Glutamatergic neuron (in vitro differentiated cells): ENCODE data around the gene PEX5L. TPM values are rescaled to one million over a fixed set of nuclear protein-coding genes. Genes with fewer than 3 reads are reported as not detected.

Experiments used
- DNase-seq: peaks from one replicate; pipeline ENCODE4 v3.0.0; 2022
- H3K27ac Mint-ChIP-seq: one replicate; pipeline ENCODE4 v1.8.0; 2020; ENCODE audit warnings: mild to moderate bottlenecking, mixed read lengths, inconsistent platforms; ENCODE audit not compliant: unreplicated experiment
- H3K27me3 Mint-ChIP-seq: one replicate; pipeline ENCODE4 v1.8.0; 2020; ENCODE audit warnings: mild to moderate bottlenecking, moderate library complexity, mixed read lengths, inconsistent platforms; ENCODE audit not compliant: unreplicated experiment
- H3K36me3 Mint-ChIP-seq: one replicate; pipeline ENCODE4 v1.8.0; 2020; ENCODE audit warnings: mild to moderate bottlenecking, mixed read lengths, inconsistent platforms; ENCODE audit not compliant: unreplicated experiment
- H3K4me1 Mint-ChIP-seq: one replicate; pipeline ENCODE4 v1.8.0; 2020; ENCODE audit warnings: mild to moderate bottlenecking, low read depth, mixed read lengths, inconsistent platforms; ENCODE audit not compliant: unreplicated experiment
- H3K4me3 Mint-ChIP-seq: one replicate; pipeline ENCODE4 v1.8.0; 2020; ENCODE audit warnings: mild to moderate bottlenecking, mixed read lengths, inconsistent platforms; ENCODE audit not compliant: unreplicated experiment
- H3K9me3 Mint-ChIP-seq: one replicate; pipeline ENCODE4 v1.8.0; 2020; ENCODE audit warnings: mild to moderate bottlenecking, moderate library complexity, mixed read lengths, inconsistent platforms; ENCODE audit not compliant: unreplicated experiment
- CTCF ChIP-seq: fragments of 200-600 bp; sonication (generic); IDR thresholded peaks from one replicate; pipeline ENCODE4 v1.5.0; 2021; ENCODE audit not compliant: partially characterized antibody, unreplicated experiment
- total RNA-seq: library from RNA; stranded (reverse); fragmentation: NEBNext Ultra II Directional; extraction: Animal tissue kit (Norgen Biotek cat#: 25700); gene quantifications from one replicate; pipeline ENCODE4 v1.2.1, GENCODE V29; 2021; ENCODE audit not compliant: unreplicated experiment

The PEX5L gene
- total RNA-seq, 1 donor from 2014 or later: 41.0 TPM

DNA sequence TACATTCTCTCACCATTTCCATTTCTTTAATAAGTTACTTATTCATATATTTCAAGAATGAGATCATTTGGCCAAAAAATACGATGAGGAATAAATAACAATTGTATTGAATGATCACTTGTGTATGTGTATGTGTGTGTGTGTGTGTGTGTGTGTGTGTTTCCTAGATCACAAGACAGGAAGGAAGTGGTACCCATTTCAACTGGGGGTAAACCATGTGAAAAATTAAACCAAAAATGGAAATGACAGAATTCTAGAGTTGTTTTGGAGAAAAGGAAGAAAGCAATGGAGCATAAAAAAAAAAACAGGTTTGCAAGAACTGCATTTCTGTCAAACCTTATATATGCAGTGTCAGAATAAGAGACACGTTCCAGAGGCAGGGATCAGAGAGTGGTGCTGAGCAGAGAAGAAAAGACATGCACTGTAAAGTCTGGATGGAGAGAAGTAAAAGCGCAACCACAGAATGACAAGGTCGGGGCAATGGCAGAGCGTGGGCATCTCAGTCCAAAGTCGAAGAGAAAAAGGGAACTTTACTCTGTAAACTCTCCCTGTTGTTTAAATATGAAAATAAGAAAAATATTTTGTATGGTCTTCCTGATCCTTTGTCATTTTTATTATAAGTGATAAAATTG lies 75.5 kb downstream of the PEX5L start:
- H3K27ac Mint-ChIP-seq: no peak overlapping the region
- TF ChIP-seq CTCF: no peak
- peaks cover 2% of the 10 kb centered on the region for H3K27me3 Mint-ChIP-seq
- peaks cover 23% of the 10 kb centered on the region for H3K4me1 Mint-ChIP-seq
- no peak overlapping the region for H3K4me3 Mint-ChIP-seq
- DNase-seq: no peak
- H3K36me3 Mint-ChIP-seq: no peaks in the 10 kb centered on the region
- peaks cover 3% of the 10 kb centered on the region for H3K9me3 Mint-ChIP-seq

DNA sequence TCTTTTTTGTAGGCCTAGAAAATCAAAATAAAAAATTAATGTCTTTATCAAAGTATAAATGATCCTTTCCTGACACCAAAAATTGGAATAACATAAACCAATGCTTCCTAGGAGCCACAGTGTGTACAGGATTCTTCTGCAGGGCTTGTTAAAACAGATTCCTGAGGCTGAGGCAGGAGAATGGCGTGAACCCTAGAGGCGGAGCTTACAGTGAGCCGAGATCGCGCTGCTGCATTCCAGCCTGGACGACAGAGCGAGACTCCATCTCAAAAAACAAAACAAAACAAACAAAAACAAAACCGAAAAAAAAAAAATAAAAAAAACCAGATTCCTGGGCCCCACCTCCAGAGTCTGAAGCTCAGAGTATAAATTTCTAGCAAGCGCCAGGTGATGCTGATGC lies 78.0 kb downstream of the PEX5L start:
- no peaks in the 10 kb centered on the region for H3K36me3 Mint-ChIP-seq
- no peak overlapping the region for H3K4me3 Mint-ChIP-seq
- peaks cover 20% of the 10 kb centered on the region for H3K4me1 Mint-ChIP-seq

DNA sequence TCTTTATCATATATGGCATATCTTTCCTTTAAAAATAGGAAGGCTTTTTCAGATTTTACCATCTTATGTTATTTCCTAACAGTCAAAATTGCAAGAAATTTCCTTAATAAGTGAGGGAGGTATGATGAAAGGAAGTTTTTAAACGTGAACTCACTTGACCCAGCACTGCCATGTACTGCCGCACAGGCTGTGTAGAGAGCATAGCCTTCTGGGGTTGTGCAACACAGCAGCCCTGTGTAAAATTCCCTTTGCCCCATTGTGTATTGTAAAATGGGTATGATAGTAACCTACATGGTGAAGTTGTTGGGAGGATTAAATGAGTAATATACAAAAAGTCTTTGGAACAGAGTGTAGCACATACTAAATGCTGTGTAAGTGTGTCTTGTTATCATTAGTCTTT lies 78.6 kb downstream of the PEX5L start:
- peaks cover 3% of the 10 kb centered on the region for H3K27me3 Mint-ChIP-seq
- no peak for TF ChIP-seq CTCF
- no peak overlapping the region for H3K27ac Mint-ChIP-seq
- DNase-seq: no peak
- H3K4me1 Mint-ChIP-seq: peaks cover 20% of the 10 kb centered on the region
- H3K9me3 Mint-ChIP-seq: peaks cover 2% of the 10 kb centered on the region
- no peak overlapping the region for H3K4me3 Mint-ChIP-seq
- H3K36me3 Mint-ChIP-seq: no peaks in the 10 kb centered on the region

More for the DNA sequence above, 78.0 kb downstream of the PEX5L start:
- Mint-ChIP-seq H3K9me3 (peaks cover 2% of the 10 kb centered on the region), H3K27ac (no peak overlapping the region), H3K27me3 (peaks cover 2% of the 10 kb centered on the region)
- TF ChIP-seq CTCF: no peak
- no peak for DNase-seq

DNA sequence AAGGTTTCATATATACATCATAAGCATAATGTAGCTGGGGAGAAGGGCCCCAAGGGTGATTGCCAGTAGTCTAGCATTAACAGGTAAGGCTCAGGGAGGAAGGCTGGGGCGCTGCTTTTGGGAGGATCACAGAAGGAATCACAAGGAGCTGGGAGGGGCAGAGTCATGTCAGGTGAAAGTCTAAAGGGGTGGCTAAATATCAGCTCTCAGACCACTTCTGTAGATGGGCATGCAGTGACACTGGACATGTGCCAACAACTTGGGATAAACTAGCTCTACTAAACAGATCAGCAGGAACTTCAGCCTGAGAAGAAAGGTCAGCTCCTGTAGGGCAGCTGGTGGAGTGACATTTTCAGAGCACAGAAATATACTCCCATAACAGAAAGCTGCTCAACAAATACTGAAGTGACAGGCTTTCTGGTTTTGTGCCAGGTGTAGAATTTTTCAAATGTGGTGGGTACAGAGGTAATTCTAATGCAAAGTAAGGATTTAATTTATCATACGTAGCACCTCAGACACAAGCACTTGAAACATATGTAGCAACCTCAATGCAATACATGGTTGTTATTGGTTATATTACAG lies 79.4 kb downstream of the PEX5L start:
- Mint-ChIP-seq H3K27ac (no peak overlapping the region), H3K27me3 (peaks cover 6% of the 10 kb centered on the region), H3K4me3 (no peak overlapping the region), H3K36me3 (no peaks in the 10 kb centered on the region), H3K9me3 (no peaks in the 10 kb centered on the region), H3K4me1 (peaks cover 20% of the 10 kb centered on the region)
- TF ChIP-seq CTCF: no peak
- DNase-seq: no peak

- H3K27me3 Mint-ChIP-seq: peaks cover 6% of the 10 kb centered on the region
- no peaks in the 10 kb centered on the region for H3K36me3 Mint-ChIP-seq
- TF ChIP-seq CTCF: no peak
- H3K4me1 Mint-ChIP-seq: peaks cover 20% of the 10 kb centered on the region
- DNase-seq: no peak
- H3K27ac Mint-ChIP-seq: no peak overlapping the region
- no peaks in the 10 kb centered on the region for H3K9me3 Mint-ChIP-seq
- H3K4me3 Mint-ChIP-seq: no peak overlapping the region
Observed at GRCh38 chr3:179956416-179956830, 80.3 kb downstream of the PEX5L start.
